Endothelial cell of umbilical vein (primary cell): ENCODE results near the gene GNPTAB. TPM values are rescaled to one million over a fixed set of nuclear protein-coding genes. Genes with fewer than 3 reads are reported as not detected.

ENCODE experiments used
- Bru-seq: library from RNA; stranded (reverse); fragments of 400-500 nt; gene quantifications from one replicate; lab custom pipeline; 2021; lab: Mats Ljungman, UMichigan
- BruChase-seq, 2 experiments: library from RNA; stranded (reverse); fragments of 400-500 nt; gene quantifications; one replicate each; lab custom pipeline; 2021; lab: Mats Ljungman, UMichigan
- BruUV-seq: library from RNA; stranded (reverse); fragments of 400-500 nt; replicated peaks from 2 replicates; lab custom pipeline; 2021; lab: Mats Ljungman, UMichigan
- CTCF ChIA-PET: fragments of 300-600, 350-600 bp; sonication (Branson Sonifier 250); formaldehyde crosslinking; loops from one replicate; lab custom pipeline; 2021; ENCODE audit warnings: antibody characterized with exemption, inconsistent platforms; lab: Charles Lee
- POLR2A ChIA-PET: fragments of 300-600, 350-600 bp; sonication (Branson Sonifier 250); formaldehyde crosslinking; loops from one replicate; lab custom pipeline; 2021; ENCODE audit warnings: antibody characterized with exemption, inconsistent platforms; lab: Charles Lee
- DNase-seq: peaks from one replicate; pipeline ENCODE4 v3.0.0-alpha.2; 2011; ENCODE audit warnings: low read depth, low spot score
- FAIRE-seq: peaks from 2 replicates; lab custom pipeline; 2011; peaks lifted over from hg19 to GRCh38; lab: Jason Lieb, UNC
- H2AFZ ChIP-seq: 2 replicates; pipeline ENCODE4 v1.6.0; 2012; ENCODE audit warnings: low read depth, low read length, control low read depth, inconsistent platforms
- H3K27ac ChIP-seq: 2 replicates; pipeline ENCODE4 v1.5.1; 2011; ENCODE audit warnings: low read depth, mild to moderate bottlenecking, control low read depth, low read length, moderate library complexity; ENCODE audit not compliant: insufficient read depth
- H3K27me3 ChIP-seq, 2 experiments: 2 replicates each; pipeline versions ENCODE4 v1.6.0 to v1.6.1; 2011; ENCODE audit warnings: low read length in 2 of 2, mixed read lengths in 1 of 2; ENCODE audit not compliant: control insufficient read depth in 2 of 2, insufficient read depth in 2 of 2
- H3K36me3 ChIP-seq, 2 experiments: 2 replicates in 1 of 2; 3 replicates in 1 of 2; pipeline ENCODE4 v1.5.1; 2011; ENCODE audit warnings: low read length in 2 of 2, mild to moderate bottlenecking in 1 of 2, moderate library complexity in 1 of 2; ENCODE audit not compliant: control insufficient read depth in 2 of 2, insufficient read depth in 2 of 2; ENCODE audit errors: extremely low read depth in 1 of 2
- H3K4me1 ChIP-seq: 3 replicates; pipeline ENCODE4 v1.5.1; 2011; ENCODE audit warnings: mild to moderate bottlenecking, low read length; ENCODE audit not compliant: control insufficient read depth, insufficient read depth; ENCODE audit errors: extremely low read depth
- H3K4me2 ChIP-seq: 2 replicates; pipeline ENCODE4 v1.6.1; 2011; ENCODE audit warnings: low read length, control low read depth, mixed read lengths; ENCODE audit not compliant: insufficient read depth
- H3K4me3 ChIP-seq, 3 experiments: fragments of 200-600 bp in 1 of 3; sonication (generic), shearing (Covaris generic) in 1 of 3; replicated peaks in 1 of 3; 2 replicates each; pipeline ENCODE4 v1.5.1; 2011 to 2016; ENCODE audit warnings: control low read depth in 3 of 3, low read length in 3 of 3, mild to moderate bottlenecking in 2 of 3, inconsistent platforms in 1 of 3, low read depth in 1 of 3, moderate library complexity in 1 of 3; ENCODE audit not compliant: insufficient read depth in 1 of 3
- H3K79me2 ChIP-seq: 2 replicates; pipeline ENCODE4 v1.6.0; 2012; ENCODE audit warnings: low read length, inconsistent platforms; ENCODE audit not compliant: control insufficient read depth, insufficient read depth
- H3K9ac ChIP-seq: replicated peaks from 2 replicates; pipeline ENCODE3; 2011; ENCODE audit warnings: low read length, control low read depth; ENCODE audit not compliant: insufficient read depth; ENCODE audit errors: extremely low read depth
- H3K9me1 ChIP-seq: replicated peaks from 3 replicates; pipeline ENCODE4 v1.6.0; 2011; ENCODE audit warnings: mild to moderate bottlenecking, low read length; ENCODE audit not compliant: control insufficient read depth, insufficient read depth; ENCODE audit errors: extremely low read depth
- H3K9me3 ChIP-seq: replicated peaks from 2 replicates; pipeline ENCODE4 v1.5.1; 2012; ENCODE audit warnings: low read length, inconsistent platforms; ENCODE audit not compliant: control insufficient read depth, insufficient read depth
- H4K20me1 ChIP-seq: replicated peaks from 2 replicates; pipeline ENCODE3; 2011; ENCODE audit warnings: mild to moderate bottlenecking, low read length; ENCODE audit not compliant: control insufficient read depth, insufficient read depth; ENCODE audit errors: extremely low read depth
- CTCF ChIP-seq, 2 donors: IDR thresholded peaks; 1 replicate in 1 of 2; 2 replicates in 1 of 2; pipeline ENCODE4 v1.5.1; 2011; ENCODE audit warnings: low read length in 2 of 2, mild to moderate bottlenecking in 2 of 2, moderate library complexity in 2 of 2, control low read depth in 1 of 2, inconsistent platforms in 1 of 2, low read depth in 1 of 2; ENCODE audit not compliant: insufficient read depth in 1 of 2; ENCODE audit errors: extremely low read depth in 1 of 2
- EZH2 ChIP-seq: IDR thresholded peaks from 2 replicates; pipeline ENCODE4 v1.6.1; 2012; ENCODE audit warnings: borderline replicate concordance, low read depth, mild to moderate bottlenecking, moderate library complexity, low read length, inconsistent platforms; ENCODE audit not compliant: severe bottlenecking
- FOS ChIP-seq: IDR thresholded peaks from 2 replicates; pipeline ENCODE4 v1.6.1; 2011; ENCODE audit warnings: mild to moderate bottlenecking, low read length, moderate library complexity, borderline replicate concordance; ENCODE audit not compliant: insufficient read depth
- GATA2 ChIP-seq: IDR thresholded peaks from 2 replicates; pipeline ENCODE4 v1.7.0; 2011; ENCODE audit warnings: low read depth, mild to moderate bottlenecking, moderate library complexity, mixed read lengths, low read length; ENCODE audit not compliant: insufficient read length, insufficient read depth
- JUN ChIP-seq: IDR thresholded peaks from 2 replicates; pipeline ENCODE4 v1.6.1; 2011; ENCODE audit warnings: borderline replicate concordance, low read depth; ENCODE audit not compliant: insufficient read length, insufficient read depth
- MAX ChIP-seq: IDR thresholded peaks from 2 replicates; pipeline ENCODE4 v1.6.1; 2011; ENCODE audit not compliant: insufficient read depth, insufficient read length
- MYC ChIP-seq: IDR thresholded peaks from one replicate; pipeline ENCODE4 v1.6.1; 2011; ENCODE audit warnings: mild to moderate bottlenecking, low read depth, low read length
- POLR2A ChIP-seq: IDR thresholded peaks from 2 replicates; pipeline ENCODE4 v1.6.1; 2012; ENCODE audit warnings: low read depth, mild to moderate bottlenecking, control low read depth, low read length
- POLR2AphosphoS5 ChIP-seq: IDR thresholded peaks from 2 replicates; pipeline ENCODE4 v1.6.1; 2012; ENCODE audit warnings: low read depth, mild to moderate bottlenecking, control low read depth, low read length, moderate library complexity; ENCODE audit not compliant: insufficient read depth
- dilution Hi-C: fragments of 300-500 bp; cut with MboI; formaldehyde crosslinking; loops from one replicate; pipeline ENCODE4 v1.15.0; 2019; ENCODE audit warnings: low sequenced_read_pairs; ENCODE audit not compliant: extremely low pct_ligation_motif_present
- intact Hi-C: fragments of 100-400 bp; cut with micrococcal nuclease; formaldehyde crosslinking; loops from one replicate; pipeline ENCODE4 v1.10.0; 2022
- long read RNA-seq: library from polyadenylated mRNA; stranded (forward); transcript quantifications from one replicate; pipeline ENCODE4 v2.0.0, GENCODE V29; 2021
- polyA minus RNA-seq, 3 experiments: library from RNA; depleted of rRNA, polyadenylated mRNA; stranded (reverse); fragments of >200 nt; gene quantifications; 1 replicate in 1 of 3; 2 replicates in 2 of 3; pipeline ENCODE4 v1.2.3, GENCODE V29; 2011
- polyA plus RNA-seq, 4 experiments: library from polyadenylated mRNA; depleted of rRNA in 3 of 4; stranded (reverse) in 3 of 4; unstranded in 1 of 4; fragments of >200 nt; gene quantifications; 2 replicates each; pipeline versions ENCODE4 v1.2.1 to v1.2.3, GENCODE V29; 2011 to 2012; ENCODE audit warnings: missing spikeins in 1 of 4
- total RNA-seq: library from RNA; stranded (reverse); gene quantifications from 2 replicates; pipeline ENCODE4 v1.2.3, GENCODE V29; 2021

The GNPTAB gene
- total RNA-seq: 39.2 and 39.5 TPM in 2 replicates
- 14.7 and 15.6 TPM in 2 replicates for polyA plus RNA-seq
- 17.6 and 17.7 TPM in 2 replicates for polyA plus RNA-seq (2011; cell fraction: cytosol; rRNA removed)
- 21.3 and 25.8 TPM in 2 replicates for polyA plus RNA-seq (2011; cell fraction: nucleus; rRNA removed)
- polyA plus RNA-seq (2012): 33.9 and 36.8 TPM in 2 replicates
- 51.0 and 53.7 TPM in 2 replicates for polyA minus RNA-seq
- 16.7 TPM for polyA minus RNA-seq (2011; cell fraction: cytosol; rRNA and poly(A)+ RNA removed)
- polyA minus RNA-seq (2011; cell fraction: nucleus; rRNA and poly(A)+ RNA removed): 24.0 and 32.3 TPM in 2 replicates
- percentile 68 among the genes with signal in this experiment for Bru-seq, nascent RNA
- BruChase-seq, experiment 1, labeled RNA remaining after a 6-hour chase: percentile 78 among the genes with signal in this experiment
- percentile 70 among the genes with signal in this experiment for BruChase-seq, experiment 2, labeled RNA remaining after a 2-hour chase
- long read RNA-seq, full-length matches to known transcripts: 14 of 44 reads
- long read RNA-seq, partial matches to known transcripts: 9 of 44 reads
- long read RNA-seq, other reads (novel, unspliced or antisense): 21 of 44 reads

GRCh38 chr12:101830367-101831325 is at the start of gene GNPTAB:
TSS of gene GNPTAB (minus strand) at chr12:101830959. CDS start at chr12:101830675, 284 bp downstream.
- Histone ChIP-seq H2AFZ (peak within 1 kb of the TSS; percentile 68), H3K4me3 (peak within 1 kb of the TSS; percentile 25 to 68 (median 58)), H3K9me1 (no peaks in the 10 kb centered on the region), H3K9me3 (no peaks in the 10 kb centered on the region), H3K27ac (no peak within 1 kb of the TSS), H3K27me3 (no peaks in the 10 kb centered on the region), H3K4me2 (peak within 1 kb of the TSS; percentile 96), H3K79me2 (no peaks in the 10 kb centered on the region), H4K20me1 (no peaks in the 10 kb centered on the region), H3K36me3 (no peaks in the 10 kb centered on the region), H3K4me1 (peaks cover 4% of the 10 kb centered on the region), H3K9ac (peak within 1 kb of the TSS; percentile 52)
- ChIA-PET POLR2A (interaction anchor here (0.6 to 0.7 kb wide), 2 partner anchors 47 kb away, joined by 3 read pairs; partner anchors contain the start of gene DRAM1), CTCF (interaction anchor here (0.7 to 6.7 kb wide), 27 partner anchors 8 to 416 kb away, joined by 3 to 121 read pairs (median 4); partner anchors contain the start of gene DRAM1)
- DNase-seq (peak; percentile 94), FAIRE-seq (peak; percentile 83)
- intact Hi-C loops (loop anchor here (1.0 to 5.0 kb wide), 5 partner anchors 38 to 416 kb away; no protein-coding TSS in a partner anchor), dilution Hi-C loops (no loop called here)
- TF ChIP-seq EZH2 (no peak), POLR2A (peak; percentile 26), CTCF (IDR thresholded peaks at IDR 0.05; ENCODE audit: extremely low read depth in 1 of 2, insufficient read depth in 1 of 2, low read depth in 1 of 2, low read length in 2 of 2) (peak; percentile 76 to 78), GATA2 (no peak), MYC (no peak), JUN (no peak), POLR2AphosphoS5 (peak; percentile 73), FOS (no peak), MAX (no peak)
- BruUV-seq: no TSS peak
